GM21723 (cell line): ENCODE data around the gene MRRF.
A peak's percentile ranks its signal among the peaks of the same experiment; 100 is the strongest.
"Not testable (repeated sequence)": the region's sequence is repeated elsewhere in the genome, so short reads cannot be mapped to it uniquely, and the experiment has no call there.

ENCODE experiments used
- ATAC-seq: cut with Tn5 transposase; IDR thresholded peaks from one replicate; pipeline ENCODE4 v1.9.1; 2021; ENCODE audit warnings: mild to moderate bottlenecking, moderate library complexity; ENCODE audit not compliant: unreplicated experiment

Gene MRRF

DNA sequence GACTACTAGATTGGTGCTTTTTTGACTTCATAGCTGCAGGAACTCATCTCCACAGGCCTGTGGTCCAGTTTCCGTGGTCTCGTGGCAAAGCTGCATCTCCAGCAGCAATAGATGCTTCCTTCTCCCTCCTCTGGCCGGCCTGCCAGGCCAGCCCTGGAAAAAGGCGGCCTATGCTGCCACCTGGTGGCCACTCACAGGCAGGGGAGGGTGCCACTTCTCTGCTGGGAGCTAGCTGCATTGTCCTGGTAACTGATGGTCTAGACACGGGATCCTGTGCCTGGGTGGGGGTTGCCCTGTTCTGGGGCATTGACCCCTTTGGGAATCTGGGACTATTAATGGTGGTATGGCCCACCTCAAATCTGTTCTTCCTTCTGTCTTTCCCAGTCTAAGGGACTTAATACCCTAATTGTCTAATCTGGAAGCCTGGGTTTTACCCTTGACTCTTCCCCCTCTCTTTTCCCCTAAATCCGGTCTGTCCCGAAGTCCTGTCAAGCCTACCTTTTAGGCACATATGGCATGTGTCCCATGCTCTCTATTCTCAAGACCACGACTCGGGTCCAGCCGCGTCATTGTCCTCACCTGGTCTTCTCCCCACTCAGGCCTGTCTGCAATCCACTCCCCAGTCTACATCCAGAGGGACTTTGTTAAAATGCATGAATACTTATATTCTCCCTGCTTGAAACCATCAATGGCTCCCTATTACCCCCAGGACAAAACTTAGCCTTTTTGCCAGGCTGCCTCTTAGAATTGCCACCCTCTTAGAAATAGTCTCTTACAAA lies 86.1 kb downstream of the MRRF start:
- peak; percentile 92 for ATAC-seq

DNA sequence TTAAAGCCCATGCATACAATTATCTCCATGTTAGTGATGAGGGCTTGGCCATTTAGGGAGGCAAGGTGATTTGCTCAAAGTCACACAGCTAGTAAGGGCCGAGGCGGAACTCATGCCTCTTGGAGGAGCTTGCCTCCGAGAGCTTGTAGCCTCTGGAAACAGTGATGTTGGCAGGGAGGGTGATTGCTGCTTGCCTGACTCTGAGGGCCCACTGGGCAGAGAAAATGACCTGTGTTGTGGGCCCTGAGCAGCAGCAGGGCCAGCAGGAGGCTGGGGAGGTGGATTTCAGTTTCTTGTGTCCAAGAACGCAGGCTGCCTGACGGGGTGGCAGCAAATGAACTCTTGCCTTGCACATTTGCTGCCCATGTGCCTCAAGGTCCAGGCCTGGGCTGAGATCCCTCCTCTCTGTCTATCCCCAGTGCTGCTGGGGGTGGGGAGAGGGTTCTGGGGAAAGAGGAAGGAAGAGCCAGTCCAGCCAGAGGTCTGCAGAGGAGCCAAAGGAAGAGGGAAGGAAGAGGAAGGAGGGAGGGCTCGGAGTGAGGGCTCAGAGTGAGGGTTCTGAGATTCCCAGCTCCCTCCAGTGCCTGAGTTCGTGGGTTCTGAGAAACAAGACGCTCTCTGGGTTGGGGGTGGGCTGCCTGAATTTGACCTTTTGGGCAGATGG lies 90.0 kb downstream of the MRRF start:
- no peak for ATAC-seq

DNA sequence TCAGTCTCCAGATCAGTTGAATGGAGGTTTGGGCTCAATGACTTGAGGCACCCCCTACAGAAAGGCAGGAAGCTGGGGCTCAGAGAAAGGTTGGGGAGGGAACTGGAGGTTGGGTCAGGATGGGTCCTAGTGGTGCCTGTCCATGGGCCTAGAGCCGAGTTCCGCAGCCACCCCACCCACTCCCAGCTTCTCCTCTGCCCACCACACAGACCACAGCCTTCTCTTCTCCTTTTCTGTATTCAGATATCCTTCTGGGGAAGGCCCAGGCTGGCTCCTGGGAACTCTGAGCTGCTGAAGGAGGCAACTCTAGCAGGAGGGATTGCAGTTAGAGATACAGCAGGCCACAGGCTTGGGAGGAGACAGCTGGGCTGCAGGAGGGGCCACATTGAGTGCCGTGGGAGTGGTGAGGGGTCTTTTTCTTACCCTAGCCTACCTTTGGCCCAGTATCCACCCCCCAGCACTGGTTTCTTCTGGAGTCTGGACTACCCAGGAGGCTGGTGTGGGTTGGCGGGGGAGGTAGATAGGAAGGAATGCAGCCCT lies 90.7 kb downstream of the MRRF start:
- ATAC-seq: no peak

DNA sequence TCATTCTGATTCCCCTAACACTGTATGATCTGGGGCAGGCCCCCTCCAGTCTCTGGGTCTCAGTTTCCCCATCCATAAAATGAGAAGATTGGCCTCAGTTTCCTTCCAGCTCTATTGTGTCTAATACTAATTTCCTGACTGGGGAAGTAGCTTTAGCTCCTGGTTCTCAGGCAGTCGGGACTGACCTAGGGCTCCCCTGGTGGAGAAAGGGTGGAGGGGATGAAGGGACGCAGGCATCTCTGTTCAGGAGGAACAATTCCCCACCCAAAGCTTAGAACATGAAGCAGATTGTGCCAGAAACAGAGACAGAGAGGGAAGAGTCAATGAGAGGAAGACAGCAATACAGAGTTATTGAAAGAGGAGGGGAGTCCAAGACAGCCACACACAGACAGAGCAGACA lies 91.9 kb downstream of the MRRF start:
- ATAC-seq: no peak

DNA sequence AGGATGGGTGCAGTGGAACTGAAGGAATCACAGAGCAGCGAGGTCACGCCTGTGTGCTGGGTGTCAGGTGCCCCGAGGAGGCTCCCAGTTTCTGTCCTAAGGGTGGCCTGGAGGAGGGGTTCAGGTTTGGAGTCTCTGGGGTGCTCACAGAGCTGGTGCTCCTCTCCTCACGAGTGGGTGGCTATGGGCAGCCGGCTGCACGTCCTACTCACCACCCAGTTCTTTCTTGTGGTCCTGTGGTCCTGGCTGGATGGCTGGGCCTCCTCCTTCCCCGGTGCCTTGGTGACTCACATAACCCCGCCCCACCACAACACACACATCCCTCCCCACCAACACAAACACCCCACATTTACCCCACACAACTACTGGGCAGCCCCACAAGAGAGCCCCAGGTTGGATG lies 96.2 kb downstream of the MRRF start:
- no peak for ATAC-seq

DNA sequence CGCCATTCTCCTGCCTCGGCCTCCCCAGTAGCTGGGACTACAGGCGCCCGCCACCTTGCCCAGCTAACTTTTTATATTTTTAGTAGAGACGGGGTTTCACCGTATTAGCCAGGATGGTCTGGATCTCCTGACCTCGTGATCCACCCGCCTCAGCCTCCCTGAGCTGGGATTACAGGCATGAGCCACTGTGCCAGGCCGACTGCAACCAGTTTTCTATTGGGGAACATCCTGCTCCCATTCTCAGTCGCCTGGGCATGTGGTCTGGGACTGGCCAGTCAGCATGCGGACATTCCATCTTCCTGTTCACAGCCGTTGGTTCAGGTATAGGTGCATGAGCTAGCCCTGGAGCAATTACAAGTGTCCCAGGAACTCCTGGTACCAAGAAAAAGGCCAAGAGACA lies 98.4 kb downstream of the MRRF start:
- not testable (repeated sequence) for ATAC-seq

DNA sequence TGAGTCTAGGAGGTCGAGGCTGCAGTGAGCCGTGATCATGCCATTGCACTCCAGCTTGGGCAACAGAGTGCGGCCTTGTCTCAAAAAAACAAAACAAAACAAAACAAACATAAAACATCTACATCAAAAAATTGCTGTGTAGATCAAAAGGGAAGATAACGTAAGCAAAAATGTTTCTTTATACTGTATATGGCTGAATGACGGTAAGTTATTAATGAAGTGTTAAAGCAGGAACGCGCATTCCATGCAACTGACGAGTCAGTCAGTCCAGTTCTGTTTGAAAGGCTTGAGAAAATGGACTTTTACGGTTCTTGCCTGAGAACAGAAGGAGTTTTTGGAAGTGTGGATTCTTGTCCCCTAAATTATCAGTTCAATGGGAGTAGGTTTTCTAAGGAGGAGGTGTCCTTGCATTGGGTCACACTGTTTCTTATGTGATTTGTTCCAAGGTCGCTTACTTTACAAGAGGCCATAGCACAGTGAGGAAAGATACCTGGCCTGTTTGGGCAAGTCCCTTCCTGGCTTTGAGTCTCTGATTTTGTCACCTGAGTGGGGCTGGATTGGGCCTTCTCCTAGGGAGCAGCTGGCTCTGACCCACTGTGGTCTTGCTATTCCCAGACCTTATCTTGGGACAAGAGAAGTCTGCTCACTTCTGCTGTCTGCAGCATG lies 99.6 kb downstream of the MRRF start:
- no peak for ATAC-seq

DNA sequence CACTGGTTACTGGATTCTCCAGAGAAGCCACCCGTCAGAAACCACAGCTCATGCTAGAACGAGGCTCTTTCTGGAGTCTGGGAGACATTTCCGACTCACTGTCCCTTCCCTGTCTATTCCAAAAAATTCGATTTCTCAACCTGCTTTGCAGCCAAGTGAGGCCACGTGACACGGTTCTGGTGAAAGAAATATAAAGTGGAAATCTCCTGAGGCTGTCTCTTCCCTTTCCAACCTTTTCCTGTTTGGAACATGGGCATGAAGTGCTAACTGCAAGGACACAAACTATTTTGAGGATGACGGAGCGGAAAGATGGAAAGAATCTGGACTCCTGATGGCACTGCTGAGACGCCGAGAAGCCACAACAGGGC lies 100.1 kb downstream of the MRRF start:
- ATAC-seq: no peak

DNA sequence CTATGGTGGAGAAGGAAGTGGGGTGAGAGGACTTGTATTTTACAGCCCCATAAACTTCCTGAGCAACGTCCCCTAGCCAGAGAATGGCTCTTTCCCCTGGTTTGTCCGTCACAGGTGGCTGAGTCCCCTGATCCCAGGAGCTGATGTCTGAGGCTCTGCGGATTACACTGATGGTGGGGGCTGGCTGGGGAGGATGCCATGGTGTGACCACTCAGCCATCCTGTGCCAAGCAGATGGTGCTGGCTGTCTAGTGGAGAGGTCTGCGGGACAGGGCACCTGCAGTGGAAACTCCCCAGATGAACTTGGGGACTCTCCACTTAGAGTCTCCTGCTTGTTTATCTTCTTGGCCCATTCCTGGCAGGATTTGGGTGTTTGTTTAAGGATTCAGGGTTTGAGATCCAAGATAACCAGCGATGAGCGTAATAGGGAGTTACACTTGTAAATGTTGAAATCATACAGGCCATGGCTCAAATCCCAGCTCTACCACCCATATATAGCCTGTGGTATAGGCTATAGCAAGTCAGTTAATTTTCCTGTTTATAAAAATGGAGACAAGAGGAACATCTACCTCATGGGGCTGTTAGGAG lies 101.5 kb downstream of the MRRF start:
- no peak for ATAC-seq

DNA sequence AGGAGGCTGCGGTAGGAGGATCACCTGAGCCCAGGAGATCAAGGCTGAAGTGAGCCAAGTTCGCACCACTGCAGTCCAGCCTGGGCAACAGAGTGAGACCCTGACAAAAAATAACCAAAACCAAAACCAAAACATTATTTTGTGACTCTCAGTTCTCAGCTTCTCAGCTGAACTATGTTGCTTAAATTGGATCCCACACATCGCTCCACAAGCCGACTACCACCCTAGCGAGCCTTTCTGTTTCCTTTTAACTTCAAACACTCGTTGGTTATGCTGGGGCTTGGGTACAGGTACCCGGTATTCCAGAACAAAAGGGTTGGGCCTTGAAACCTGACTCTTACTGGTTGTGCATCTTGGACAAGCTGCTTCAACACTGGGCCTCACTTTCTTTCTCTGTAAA lies 102.4 kb downstream of the MRRF start:
- no peak for ATAC-seq

DNA sequence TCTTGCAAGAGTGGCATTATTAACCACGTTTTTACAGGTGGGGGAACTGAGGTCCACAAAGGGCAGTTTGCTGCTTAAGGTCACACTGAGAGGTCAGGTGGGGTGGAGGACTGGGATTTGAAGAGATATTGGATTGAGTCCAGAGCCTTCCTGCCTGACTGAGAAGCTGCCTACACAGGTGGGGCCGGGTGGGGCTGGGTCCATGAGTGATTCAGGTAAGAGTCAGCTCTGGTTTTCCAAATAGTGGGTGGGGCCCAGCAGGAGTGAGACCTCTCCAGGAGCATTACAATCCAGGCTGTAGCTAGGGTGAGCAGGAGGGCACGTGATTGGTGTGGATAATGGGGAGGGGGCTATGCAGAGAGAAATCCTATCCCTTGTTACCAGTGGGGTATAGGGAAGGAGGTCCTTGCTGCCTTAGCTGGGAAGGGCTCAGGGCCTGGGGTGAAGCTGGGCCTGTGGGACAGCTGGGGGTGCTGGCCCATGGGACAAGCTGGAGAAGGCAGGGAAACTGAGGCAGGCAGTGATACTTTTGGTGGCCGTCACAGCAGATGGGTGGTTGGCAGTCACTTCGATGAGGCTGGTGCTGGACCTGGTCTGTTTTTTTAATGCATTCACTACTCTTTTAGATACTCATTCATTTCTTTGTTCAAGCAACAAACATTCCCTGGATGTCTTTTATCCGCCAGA lies 103.2 kb downstream of the MRRF start:
- ATAC-seq: no peak

DNA sequence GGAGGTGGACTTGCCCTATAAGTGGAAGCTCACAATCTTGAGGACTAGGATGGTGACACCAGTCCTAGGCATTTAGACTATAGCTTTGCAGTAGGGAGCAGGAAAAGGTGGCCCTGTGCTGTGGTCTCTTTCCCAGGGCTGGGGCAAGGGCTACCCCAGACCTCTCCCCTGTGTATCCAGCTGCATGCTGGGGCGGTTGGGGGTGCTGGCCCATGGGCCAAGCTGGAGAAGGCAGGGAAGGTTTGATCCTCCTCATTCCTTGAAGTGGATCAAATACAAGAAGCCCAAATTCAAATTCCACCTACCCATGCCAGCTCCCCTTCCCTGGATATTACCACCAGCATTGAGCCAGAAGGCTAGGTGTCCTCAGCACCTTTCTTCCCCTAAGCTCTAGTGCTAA lies 104.0 kb downstream of the MRRF start:
- no peak for ATAC-seq

DNA sequence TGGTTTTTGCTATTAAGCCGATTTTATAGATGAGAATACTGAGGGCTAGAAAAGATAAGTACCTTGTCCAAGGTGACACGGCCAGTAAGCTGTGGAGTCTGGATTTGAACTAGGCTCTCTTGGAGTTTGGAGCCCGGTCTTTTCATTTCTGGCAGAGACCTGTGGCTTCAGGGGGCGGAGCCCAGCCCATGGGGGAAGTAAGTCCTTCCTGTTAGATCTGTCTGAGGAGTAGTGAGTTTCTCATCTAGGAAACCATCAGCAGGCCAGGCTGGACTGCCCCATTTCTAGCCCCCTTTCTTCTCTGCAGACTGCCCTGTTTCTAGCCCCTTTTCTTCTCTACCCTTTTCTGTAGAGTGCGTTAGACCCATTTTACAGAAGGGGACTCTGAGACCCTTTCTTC lies 105.6 kb downstream of the MRRF start:
- ATAC-seq: no peak

DNA sequence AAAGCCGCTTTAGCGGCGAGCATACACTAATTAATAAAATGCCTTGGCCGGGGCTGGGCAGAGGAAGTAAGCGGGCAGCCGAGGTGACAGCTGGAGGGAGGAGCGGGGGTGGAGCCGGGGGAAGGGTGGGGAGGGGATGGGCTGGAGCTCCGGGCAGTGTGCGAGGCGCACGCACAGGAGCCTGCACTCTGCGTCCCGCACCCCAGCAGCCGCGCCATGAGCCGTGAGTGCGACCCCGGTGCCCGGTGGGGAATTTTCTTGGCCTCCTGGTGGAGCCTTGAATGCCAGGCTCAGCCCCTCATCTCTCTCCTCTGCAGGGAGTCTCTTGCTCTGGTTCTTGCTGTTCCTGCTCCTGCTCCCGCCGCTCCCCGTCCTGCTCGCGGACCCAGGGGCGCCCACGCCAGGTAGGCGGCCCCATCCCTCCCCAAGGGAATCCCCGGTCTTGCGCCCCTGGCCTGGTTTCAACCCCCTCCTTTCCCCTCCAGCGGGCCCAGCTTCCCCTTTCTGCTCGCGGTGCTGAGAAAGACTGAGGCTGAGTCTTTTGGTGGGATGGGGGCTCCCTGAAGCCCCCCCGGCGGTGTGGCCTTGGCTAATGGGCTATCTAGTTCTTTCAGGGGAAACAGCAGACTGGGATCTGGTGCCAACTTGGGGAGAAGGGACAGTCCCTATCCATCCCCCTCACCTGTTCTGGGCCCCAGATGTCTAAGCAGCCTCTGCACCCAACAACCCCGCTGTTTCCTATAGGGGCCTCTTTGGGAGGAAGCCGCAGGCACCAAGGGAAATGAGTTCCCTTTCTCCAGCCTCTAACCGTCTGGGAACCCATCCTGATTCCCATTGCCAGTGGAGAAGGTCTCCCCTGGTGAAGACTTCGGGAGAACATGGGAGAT lies 106.4 kb downstream of the MRRF start, which contains the start of gene PTGS1:
PTGS1 (plus strand) TSS at position 156 of the 887 bp plus-strand sequence; CDS start at position 217, 61 bp downstream.
- ATAC-seq: peak; percentile 71

DNA sequence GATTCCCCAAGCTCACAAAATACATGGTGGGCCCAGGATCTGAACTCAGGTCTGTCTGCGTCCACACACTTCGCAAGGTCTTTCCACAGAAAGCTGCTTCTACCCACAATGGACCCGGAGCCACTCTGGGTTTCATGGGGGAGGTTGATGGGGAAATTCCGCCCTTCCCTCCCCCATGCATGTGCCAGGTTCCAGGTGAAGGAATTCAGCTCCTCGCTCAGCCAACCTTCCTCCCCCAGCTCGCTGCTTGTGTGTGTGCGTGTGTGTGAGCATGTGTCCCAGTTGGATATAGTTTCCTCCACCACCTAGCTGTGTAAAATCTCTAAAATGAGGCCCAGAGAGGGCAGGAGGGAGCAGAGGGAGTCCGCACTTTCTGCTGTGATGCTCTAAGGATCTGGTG lies 107.2 kb downstream of the MRRF start:
- ATAC-seq: no peak

DNA sequence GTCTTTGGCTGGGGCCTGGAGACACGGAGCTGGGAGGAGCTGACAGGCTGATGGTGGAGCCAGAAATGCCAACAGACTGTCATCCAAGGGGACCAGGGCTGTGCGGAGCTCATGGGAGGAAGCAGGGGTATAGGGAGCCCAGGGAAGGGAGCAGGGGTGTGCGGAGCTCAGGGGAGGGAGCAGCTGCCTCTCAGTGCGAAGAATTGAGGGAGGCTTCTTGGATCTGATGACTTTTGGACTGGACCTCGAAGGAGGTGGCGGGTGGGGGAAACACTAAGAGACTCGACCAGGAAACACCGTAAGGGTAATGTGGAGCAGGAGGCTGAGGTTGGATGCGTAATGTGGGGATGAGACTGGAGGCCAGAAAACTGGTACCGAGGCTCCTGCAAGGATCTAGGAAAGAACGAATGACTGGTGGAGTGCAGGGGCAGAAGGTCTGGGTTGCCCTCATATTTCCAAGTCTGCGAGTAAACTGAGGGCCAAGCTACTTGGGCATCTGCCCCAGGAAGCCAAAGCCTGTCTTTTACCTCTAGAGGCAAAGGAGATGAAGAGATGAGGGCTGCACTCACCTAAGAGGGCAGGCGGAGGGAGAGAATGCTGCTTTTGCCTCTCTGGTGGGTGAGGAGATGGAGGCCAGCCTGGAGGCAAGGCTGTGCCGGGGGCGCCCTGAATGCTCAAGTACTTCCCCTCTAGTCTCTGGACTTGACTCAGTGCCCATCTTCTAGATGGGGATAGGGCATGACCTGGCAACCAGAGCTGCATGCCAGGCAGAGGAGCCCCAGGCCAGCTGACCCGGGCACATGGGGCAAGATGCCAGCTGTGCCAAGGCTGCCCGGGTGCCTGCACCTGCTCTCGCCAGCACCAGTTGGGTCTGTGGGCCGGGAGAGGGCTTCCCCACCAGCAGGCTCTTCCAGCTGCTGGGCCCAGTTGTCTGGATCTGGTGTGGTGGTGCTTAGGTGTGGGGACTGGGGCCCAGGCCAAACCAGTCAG lies 108.5 kb downstream of the MRRF start:
- ATAC-seq: no peak

DNA sequence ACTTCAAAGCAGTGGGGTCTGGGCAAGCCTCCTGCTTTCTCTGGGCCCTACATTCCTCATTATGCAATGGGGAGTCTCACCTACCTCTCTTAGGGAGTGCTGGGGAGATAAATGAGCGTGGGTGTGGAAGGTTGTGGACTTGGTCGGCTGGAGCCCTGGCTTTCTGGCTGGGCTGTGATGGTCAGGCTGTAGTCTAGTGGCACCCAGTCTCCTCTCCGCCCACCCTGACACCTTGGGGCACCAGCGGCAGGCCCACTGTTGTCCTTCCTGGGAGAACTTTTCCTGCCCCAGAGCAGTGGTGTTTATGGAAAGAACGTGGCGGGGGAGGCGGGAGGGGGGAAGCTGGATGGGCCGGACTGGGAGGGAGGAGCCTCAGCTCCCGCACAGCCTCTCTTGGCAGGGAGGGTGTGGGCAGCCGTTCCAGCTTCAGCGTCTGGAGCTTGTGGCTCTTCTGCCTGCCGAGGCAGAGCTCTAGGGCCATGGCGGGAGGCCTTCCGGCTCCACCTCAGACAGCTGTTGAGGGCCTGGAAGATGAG lies 110.3 kb downstream of the MRRF start:
- ATAC-seq: no peak

DNA sequence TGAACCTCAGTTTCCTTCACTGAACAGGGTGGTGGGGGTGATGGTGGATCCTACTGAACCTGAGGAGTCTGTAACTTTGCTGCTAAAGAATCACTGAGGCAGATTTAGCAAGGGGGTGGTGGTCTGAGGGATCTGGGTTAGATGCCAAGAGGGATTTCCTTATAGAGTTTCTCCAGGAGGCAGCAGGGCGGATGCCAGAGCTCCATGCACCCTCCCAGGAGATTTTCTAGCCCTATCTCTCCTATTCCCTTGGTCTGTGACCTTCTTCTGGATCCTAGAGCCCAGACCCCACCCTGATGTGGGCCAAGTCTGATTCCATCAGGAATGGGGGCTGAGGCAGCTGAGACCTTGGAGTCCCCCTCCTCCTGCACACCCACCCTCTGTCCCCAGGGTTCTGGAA lies 112.1 kb downstream of the MRRF start:
- ATAC-seq: no peak
